Dendritic cell treated with granulocyte-macrophage colony-stimulating factor and Interleukin-4, amounts not matched to agents 40 ng/mL and 50 ng/mL, for 4 days (primary cell): ENCODE data around the gene PRPF40B.

Experiments
- H3K27ac Mint-ChIP-seq: one replicate; pipeline ENCODE4 v1.8.0; 2022; ENCODE audit warnings: mild to moderate bottlenecking, mixed read lengths
- H3K27me3 Mint-ChIP-seq: one replicate; pipeline ENCODE4 v1.8.0; 2022; ENCODE audit warnings: mild to moderate bottlenecking, mixed read lengths
- H3K36me3 Mint-ChIP-seq: one replicate; pipeline ENCODE4 v1.8.0; 2022; ENCODE audit warnings: low read depth, mixed read lengths
- H3K4me1 Mint-ChIP-seq: one replicate; pipeline ENCODE4 v1.8.0; 2022; ENCODE audit warnings: low read depth, mixed read lengths
- H3K4me3 Mint-ChIP-seq: one replicate; pipeline ENCODE4 v1.8.0; 2022; ENCODE audit warnings: mild to moderate bottlenecking, moderate library complexity, mixed read lengths
- H3K9me3 Mint-ChIP-seq: one replicate; pipeline ENCODE4 v1.8.0; 2022; ENCODE audit warnings: mixed read lengths
- intact Hi-C: fragments of 100-400 bp; cut with micrococcal nuclease; formaldehyde crosslinking; loops from one replicate; pipeline ENCODE4 v1.15.0; 2022

Gene PRPF40B

DNA sequence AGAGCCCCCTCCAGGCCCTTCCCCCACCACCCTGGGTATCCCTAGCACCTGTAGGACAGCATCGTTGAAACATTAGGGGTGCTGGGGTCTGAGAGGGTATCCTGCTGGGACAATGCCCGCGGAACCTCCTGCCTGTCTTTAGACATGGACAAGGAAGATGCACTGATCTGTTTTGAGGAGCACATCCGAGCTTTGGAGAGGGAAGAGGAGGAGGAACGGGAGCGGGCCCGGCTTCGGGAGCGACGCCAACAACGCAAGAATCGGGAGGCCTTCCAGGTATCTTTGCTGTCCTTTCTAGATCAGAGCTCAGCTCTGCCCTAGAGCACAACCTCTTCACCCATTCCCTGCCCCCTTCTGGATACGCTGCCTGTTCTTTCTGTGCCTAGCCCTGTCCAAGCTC lies 13.2 kb downstream of the PRPF40B start:
- no peaks in the 10 kb centered on the region for H3K27me3 Mint-ChIP-seq
- H3K9me3 Mint-ChIP-seq = no peaks in the 10 kb centered on the region
- H3K4me3 Mint-ChIP-seq = no peak overlapping the region
- H3K36me3 Mint-ChIP-seq = no peaks in the 10 kb centered on the region
- intact Hi-C loops = no loop called here
- H3K27ac Mint-ChIP-seq = no peak overlapping the region
- H3K4me1 Mint-ChIP-seq = peaks cover 16% of the 10 kb centered on the region

DNA sequence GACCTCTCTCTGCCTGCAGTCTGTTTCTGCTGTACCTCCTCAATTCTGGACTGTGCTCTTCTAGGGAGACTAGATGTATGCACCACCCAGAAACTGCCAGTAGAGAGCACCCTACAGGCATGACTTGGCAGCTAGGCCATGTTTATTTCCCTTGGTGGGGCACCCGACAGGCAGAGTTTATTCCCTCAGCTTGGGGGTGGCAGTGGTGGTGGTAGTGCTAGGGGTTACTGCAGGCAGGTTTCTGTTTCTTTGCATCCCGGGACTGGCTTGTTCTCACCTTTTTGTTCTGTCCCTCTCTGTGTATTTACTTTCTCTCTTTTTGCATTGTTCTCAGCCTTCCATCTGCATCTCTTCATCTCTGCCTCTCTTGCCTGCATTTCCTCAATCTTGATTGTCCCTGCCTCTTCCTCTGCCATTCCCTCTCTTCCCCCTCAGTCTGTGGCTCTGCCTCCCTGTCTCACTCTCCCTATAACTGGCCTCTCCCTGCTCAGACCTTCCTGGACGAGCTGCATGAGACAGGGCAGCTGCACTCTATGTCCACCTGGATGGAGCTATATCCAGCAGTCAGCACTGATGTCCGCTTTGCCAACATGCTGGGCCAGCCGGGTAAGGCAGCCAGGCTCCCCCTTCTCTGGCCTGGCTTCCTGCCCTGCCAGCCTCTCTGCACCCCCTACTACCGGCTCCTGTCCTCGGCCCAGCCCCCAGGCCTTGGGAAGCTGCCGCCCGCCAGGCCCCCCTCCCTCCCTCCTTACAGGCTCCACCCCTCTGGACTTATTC lies 13.8 kb downstream of the PRPF40B start:
- peaks cover 2% of the 10 kb centered on the region for H3K36me3 Mint-ChIP-seq
- intact Hi-C loops = no loop called here
- no peaks in the 10 kb centered on the region for H3K9me3 Mint-ChIP-seq
- H3K4me3 Mint-ChIP-seq = no peak overlapping the region
- H3K4me1 Mint-ChIP-seq = peaks cover 16% of the 10 kb centered on the region
- peak overlapping the region; percentile 9 for H3K27ac Mint-ChIP-seq
- no peaks in the 10 kb centered on the region for H3K27me3 Mint-ChIP-seq

DNA sequence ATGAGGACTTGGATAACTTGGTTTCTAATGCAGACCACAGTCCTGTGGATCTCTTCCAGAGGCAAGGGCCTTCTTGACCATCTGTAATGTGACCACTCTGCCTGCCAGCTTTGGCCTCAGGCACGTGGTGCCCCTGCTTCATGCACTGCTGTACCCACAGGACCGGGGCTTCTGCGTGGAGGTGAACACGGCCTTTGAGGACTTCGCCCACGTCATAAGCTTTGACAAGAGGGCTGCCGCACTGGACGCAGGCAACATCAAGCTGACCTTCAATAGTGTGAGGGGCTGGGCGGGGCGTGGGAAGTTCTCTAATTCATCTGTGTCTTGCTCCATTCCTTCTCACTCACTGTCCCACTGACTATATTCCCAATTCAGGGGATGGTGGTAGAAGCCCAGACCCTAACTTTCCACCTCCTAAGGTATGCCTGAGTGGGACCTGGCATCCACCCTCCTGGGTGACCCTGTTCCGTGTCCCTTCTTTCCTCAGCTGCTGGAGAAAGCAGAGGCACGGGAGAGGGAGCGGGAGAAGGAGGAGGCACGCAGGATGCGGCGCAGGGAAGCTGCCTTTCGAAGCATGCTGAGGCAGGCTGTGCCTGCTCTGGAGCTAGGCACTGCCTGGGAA lies 18.5 kb downstream of the PRPF40B start:
- Mint-ChIP-seq H3K4me1 (peaks cover 32% of the 10 kb centered on the region), H3K27ac (no peak overlapping the region), H3K4me3 (no peak overlapping the region), H3K27me3 (no peaks in the 10 kb centered on the region), H3K9me3 (no peaks in the 10 kb centered on the region), H3K36me3 (peaks cover 48% of the 10 kb centered on the region)
- intact Hi-C loops = no loop called here

DNA sequence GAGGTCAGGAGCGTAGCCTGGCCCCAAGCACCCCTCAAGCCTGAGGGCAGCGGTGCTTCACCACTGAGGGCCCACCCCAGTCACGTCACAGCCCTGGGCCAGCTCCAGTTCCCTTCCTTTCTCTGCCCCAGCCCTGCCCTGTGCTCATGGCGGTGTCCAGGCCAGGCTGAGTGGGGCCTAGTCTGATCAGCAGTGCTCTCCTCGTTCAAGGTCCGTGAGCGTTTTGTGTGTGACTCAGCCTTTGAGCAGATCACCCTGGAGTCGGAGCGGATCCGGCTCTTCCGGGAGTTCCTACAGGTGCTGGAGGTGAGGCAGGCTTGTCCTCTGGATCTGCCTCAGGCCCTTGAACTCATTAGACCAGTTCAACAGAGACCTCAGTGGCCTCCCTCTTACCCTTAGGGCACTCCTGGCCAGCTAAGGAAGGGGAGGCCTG lies 19.0 kb downstream of the PRPF40B start:
- no peak overlapping the region for H3K4me3 Mint-ChIP-seq
- no peaks in the 10 kb centered on the region for H3K9me3 Mint-ChIP-seq
- H3K27ac Mint-ChIP-seq = no peak overlapping the region
- peaks cover 27% of the 10 kb centered on the region for H3K4me1 Mint-ChIP-seq
- intact Hi-C loops = no loop called here
- no peaks in the 10 kb centered on the region for H3K27me3 Mint-ChIP-seq
- peaks cover 54% of the 10 kb centered on the region for H3K36me3 Mint-ChIP-seq

DNA sequence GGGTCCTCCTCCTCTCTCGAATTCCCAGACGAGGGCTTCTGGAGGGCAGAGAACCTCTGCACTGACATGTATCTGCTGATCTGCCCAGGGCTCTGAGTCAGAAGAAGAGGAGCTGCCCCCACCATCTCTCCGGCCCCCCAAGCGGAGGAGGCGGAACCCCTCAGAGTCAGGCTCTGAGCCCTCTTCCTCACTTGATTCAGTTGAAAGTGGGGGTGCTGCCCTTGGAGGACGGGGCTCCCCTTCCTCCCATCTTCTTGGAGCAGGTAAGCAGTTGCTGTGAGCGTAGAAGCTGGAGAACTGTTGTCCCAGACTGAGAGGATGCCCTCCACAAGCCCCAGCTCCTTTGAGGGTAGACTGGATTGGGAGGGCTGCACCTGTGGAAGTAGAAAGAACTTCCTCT lies 19.8 kb downstream of the PRPF40B start:
- no peaks in the 10 kb centered on the region for H3K9me3 Mint-ChIP-seq
- H3K27me3 Mint-ChIP-seq = no peaks in the 10 kb centered on the region
- intact Hi-C loops = no loop called here
- H3K36me3 Mint-ChIP-seq = peaks cover 61% of the 10 kb centered on the region
- no peak overlapping the region for H3K4me3 Mint-ChIP-seq
- peaks cover 26% of the 10 kb centered on the region for H3K4me1 Mint-ChIP-seq
- H3K27ac Mint-ChIP-seq = no peak overlapping the region

DNA sequence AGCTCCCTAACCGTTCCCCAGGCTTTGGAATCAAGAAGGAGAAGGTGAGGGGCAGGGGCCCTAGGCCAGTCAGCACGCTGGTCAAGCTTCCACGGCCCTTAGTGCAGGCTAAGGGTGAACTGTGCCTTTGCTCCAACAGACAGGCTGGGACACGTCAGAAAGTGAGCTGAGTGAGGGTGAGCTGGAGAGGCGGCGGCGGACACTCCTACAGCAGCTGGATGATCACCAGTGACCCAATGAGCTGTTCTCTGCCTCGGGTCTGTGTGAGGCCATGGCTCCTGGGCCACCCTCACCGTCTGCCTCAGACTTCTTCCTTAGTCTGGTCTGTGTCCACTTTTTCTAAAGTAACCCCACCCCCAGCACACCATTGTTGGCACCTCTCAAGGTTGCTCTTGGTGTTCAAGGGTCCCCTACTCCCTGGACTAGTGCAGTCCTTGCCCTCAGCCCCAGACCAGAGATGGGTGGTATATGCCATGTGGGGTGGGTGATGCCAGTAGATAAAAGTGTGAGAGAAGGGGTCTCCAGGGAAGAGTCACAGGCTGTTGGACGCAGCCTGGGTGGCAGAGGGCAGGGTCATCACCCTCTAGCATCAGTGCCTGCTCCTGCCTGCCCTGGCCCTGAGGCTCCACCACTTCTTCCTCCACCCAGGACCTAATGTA lies 20.7 kb downstream of the PRPF40B start:
- H3K4me3 Mint-ChIP-seq = no peak overlapping the region
- no peak overlapping the region for H3K27ac Mint-ChIP-seq
- peaks cover 33% of the 10 kb centered on the region for H3K4me1 Mint-ChIP-seq
- H3K9me3 Mint-ChIP-seq = no peaks in the 10 kb centered on the region
- H3K36me3 Mint-ChIP-seq = peaks cover 71% of the 10 kb centered on the region
- no peaks in the 10 kb centered on the region for H3K27me3 Mint-ChIP-seq
- intact Hi-C loops = loop anchor here (1.0 kb wide), 1 partner anchor 63 kb away; the partner anchor contains the start of gene FMNL3

DNA sequence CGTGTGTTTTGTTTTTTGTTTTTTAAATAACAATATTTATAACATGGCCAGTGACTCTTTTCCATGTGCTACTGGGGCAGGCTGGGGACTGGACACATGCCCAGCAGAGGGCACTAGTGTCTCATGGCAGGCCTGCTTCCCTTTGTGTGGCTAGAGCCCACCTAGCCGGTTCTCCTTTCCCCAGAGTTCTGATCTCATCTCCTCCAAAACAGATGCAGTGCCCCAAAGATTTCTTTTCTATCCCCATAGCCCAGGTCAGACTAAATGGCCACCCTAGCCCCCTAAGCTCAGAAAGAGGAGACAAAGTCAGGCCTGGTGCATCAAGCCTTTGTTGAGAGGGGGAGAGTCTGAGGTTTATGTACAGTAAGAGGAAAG lies 21.2 kb downstream of the PRPF40B start:
- Mint-ChIP-seq H3K4me3 (no peak overlapping the region), H3K27me3 (no peaks in the 10 kb centered on the region), H3K9me3 (no peaks in the 10 kb centered on the region), H3K36me3 (peaks cover 76% of the 10 kb centered on the region), H3K27ac (no peak overlapping the region), H3K4me1 (peaks cover 38% of the 10 kb centered on the region)
- intact Hi-C loops = loop anchor here (1.0 kb wide), 1 partner anchor 63 kb away; the partner anchor contains the start of gene FMNL3

DNA sequence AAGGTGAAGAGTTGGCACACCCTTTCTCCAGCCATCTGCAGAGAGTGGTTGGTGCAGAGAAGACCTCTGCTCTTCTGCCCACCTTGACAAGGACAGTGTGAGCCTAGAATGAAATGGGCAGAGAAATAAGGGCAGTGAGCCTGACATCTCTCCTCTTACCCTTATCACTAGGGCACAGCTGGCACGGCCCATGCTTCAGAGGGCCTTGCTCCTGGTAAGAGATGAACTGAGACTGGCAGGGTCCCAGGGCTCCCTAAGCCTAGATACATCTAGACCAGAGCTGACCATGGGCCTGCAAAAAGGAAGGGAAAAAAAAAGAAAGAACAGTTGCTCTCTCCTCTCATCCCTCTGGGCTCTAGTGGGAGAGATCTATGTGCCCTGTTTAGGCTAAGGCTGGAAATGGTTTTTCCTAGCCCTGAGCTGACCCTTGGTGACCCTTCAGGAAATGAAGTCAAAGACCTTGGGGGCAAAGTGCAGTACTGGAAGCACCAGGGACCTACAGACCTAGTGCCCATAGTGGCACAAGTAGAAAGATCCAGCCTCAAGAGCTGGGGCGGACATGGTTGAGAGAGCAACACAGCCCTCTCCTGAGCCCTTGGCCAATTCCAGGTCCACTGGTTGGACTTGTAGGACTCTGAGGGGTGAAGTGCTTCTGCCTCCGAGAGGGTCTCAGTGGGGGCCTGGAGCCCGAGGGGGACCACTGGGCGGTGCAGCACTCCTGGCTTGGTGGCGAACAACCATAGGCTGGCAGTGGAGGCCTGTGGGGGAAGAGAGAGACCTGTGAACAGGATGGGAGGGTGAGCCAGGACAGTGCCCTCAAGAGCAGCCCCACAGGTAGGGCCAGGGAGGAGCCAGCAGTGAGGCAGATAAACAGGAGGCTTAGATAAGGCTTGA lies 22.0 kb downstream of the PRPF40B start:
- no peak overlapping the region for H3K4me3 Mint-ChIP-seq
- intact Hi-C loops = no loop called here
- no peaks in the 10 kb centered on the region for H3K27me3 Mint-ChIP-seq
- peaks cover 41% of the 10 kb centered on the region for H3K4me1 Mint-ChIP-seq
- peak overlapping the region; percentile 24 for H3K27ac Mint-ChIP-seq
- H3K36me3 Mint-ChIP-seq = peaks cover 84% of the 10 kb centered on the region
- H3K9me3 Mint-ChIP-seq = no peaks in the 10 kb centered on the region

DNA sequence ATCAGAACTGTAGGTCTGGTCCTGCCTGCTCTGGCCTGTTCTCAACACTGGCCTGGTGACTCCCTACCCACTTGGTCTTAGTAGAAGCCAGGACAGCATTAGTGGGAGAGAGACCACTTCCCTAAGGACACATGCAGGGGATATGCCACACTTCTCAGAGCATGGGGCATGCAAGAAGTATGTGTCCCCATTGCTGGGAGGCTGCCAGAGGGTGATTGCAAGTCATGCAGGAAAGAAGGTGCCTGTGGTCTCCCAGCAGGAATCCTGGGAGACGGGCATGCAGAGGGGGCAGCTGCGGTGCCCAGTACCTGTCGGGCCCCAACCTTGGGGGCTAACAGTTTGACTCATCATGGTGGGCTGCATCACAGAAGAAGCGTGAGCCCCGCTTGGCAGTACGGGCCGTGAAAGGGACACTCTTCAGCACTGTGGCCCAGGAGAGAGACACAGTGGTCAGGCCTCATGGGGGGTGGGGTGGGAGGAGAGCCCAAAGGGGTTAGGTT lies 23.0 kb downstream of the PRPF40B start:
- no peak overlapping the region for H3K4me3 Mint-ChIP-seq
- H3K27ac Mint-ChIP-seq = no peak overlapping the region
- intact Hi-C loops = no loop called here
- no peaks in the 10 kb centered on the region for H3K9me3 Mint-ChIP-seq
- H3K4me1 Mint-ChIP-seq = peaks cover 41% of the 10 kb centered on the region
- H3K36me3 Mint-ChIP-seq = peaks cover 94% of the 10 kb centered on the region
- H3K27me3 Mint-ChIP-seq = no peaks in the 10 kb centered on the region

DNA sequence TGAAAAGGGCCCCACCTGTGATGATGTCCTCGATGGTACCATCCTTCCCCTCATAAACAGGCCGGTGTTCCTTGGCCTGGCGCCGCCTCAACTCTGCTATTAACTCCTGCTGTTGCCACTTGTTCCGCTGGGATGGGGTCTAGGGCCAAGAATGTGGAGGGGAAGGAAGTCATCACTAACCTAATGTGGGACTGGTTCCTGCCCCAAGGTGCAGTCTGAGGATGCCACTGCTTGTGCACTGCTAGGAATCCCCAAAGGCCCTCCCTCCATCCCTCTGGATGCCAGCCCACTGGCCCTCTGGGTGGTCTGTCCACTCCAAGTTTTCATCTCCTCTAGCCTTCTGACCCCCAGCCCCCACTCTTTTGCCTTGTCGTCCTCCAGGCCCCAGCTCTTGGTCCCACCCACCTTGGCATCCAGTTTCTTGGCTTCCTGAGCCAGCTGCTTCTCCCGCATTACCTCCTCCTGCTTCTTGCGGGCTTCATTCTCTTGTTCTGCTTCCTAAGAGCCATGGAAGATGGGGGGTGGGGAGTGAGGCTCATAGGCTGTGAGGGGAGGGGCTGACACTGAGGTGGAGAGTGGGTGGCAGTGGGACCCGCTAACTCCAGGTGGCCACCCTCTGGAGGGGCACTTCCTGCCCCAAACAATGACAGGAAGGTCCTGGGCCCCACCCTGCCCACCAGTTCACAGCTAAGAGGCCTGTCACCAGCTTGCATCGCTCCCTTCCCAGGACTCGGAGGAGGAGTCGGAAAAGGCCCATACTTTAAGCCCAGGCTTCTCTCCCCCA lies 23.7 kb downstream of the PRPF40B start:
- Mint-ChIP-seq H3K4me1 (peaks cover 41% of the 10 kb centered on the region), H3K27me3 (no peaks in the 10 kb centered on the region), H3K4me3 (no peak overlapping the region), H3K9me3 (no peaks in the 10 kb centered on the region), H3K27ac (no peak overlapping the region), H3K36me3 (peaks cover 100% of the 10 kb centered on the region)
- intact Hi-C loops = no loop called here

DNA sequence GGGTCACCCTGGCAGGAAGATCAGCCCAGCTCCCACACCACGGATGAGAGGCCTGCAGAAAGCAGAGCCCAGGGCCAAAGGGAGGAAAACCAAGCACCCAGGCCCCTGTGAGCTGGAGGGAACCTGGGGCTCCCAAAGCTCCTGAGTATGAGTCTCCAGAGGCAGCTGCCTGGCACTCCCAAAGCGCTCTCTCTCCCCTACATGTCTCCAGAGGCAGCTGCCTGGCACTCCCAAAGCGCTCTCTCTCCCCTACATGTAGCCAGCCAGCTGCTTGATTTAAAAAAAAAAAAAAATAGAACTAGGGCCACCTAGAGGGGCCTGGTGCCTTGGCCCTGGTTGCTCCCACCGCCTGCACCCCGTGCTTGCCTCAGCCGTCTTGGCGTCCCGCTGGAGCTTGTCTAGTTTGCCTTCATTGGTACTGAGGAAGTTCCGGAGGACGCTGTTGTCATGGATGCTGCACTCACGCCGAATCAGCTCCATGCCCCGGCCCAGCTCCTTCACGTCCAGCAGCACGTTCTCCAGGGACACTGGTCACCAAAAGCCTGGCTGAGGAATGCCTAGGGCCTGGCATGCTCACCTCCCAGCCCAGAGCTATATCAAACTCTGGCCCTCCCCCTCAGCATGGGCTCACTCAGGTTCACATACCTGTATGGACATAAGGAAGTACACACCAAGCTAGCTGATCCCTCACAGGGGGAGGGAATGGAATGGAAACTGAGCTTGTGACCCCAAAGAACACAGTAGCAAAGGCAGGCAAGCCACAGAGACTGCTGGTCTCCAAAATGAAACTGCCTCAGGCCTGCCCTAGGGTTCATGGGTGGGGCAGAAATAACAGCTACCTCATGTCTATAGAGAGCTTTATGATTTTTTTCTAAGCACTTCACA lies 24.7 kb downstream of the PRPF40B start:
- H3K36me3 Mint-ChIP-seq = peaks cover 100% of the 10 kb centered on the region
- intact Hi-C loops = no loop called here
- no peak overlapping the region for H3K27ac Mint-ChIP-seq
- peaks cover 43% of the 10 kb centered on the region for H3K4me1 Mint-ChIP-seq
- H3K9me3 Mint-ChIP-seq = no peaks in the 10 kb centered on the region
- no peaks in the 10 kb centered on the region for H3K27me3 Mint-ChIP-seq
- no peak overlapping the region for H3K4me3 Mint-ChIP-seq

DNA sequence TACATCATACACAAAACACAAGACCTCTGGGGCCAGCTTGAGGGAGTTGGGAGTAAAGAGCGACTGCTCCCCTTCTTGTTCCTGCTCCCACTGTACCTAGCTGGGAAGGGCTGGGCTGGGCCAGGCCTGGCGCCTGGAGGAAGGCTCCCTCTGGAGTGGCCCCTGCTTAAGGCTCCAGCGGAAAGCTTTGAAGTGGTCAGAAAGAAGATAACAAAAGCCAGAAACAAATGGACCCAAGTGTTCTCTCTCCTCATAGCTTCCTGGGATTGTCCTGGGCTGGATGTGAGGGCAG lies 25.3 kb downstream of the PRPF40B start:
- Mint-ChIP-seq H3K4me1 (peaks cover 48% of the 10 kb centered on the region), H3K36me3 (peaks cover 100% of the 10 kb centered on the region), H3K27ac (no peak overlapping the region), H3K27me3 (no peaks in the 10 kb centered on the region), H3K4me3 (no peak overlapping the region), H3K9me3 (no peaks in the 10 kb centered on the region)
- intact Hi-C loops = no loop called here
